ENCODE results near the gene CD300C.
"Not testable (repeated sequence)": the region's sequence is repeated elsewhere in the genome, so short reads cannot be mapped to it uniquely, and the experiment has no call there.

The CD300C gene

DNA sequence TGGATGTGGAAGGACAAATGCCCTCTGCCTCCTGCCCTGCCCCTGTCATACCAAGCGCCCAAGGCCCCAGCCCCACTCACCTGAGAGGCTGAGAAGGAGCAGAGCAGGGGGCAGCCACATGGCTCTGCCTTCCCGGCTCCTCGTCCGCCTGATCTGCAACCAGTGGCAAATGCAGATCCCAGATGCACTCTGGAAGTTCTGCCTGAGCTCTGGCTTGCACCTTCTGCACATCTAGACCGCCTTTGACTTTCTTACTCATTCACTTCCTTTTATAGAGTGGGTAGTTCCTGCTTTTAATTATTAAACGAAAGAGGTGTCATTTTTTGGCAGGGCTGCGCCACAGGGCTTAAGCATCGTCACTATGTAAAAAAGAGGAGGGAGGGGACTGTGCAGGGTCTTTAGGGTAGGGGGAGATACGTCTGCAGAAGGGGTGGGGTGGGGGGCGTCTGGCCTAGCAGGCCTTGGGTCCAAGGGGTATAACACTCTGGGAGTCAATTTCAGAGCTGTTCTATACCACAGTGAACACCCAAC, 14.6 kb downstream of the CD300C start, which contains the start of gene CD300LB:
TSS of gene CD300LB (minus strand) at position 245 of the 531 bp plus-strand sequence. CDS start at position 120, 125 bp downstream.
- no peak for DNase-seq (ENCODE audit: low read depth)

DNA sequence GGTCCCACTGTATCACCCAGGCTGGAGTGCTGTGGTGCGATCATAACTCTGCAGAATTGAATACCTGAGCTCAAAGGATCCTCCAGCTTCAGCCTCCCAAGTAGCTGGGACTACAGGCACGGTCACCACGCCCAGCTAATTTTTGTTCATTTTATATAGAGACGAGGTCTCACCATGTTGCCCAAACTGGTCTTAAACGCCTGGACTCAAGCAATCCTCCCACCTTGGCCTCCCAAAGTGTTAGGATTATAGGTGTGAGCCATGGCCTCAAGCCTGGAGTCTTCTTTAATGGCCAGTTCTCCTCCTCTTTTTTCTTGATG, 15.1 kb downstream of the CD300C start:
- no peak for DNase-seq (ENCODE audit: low read depth)

DNA sequence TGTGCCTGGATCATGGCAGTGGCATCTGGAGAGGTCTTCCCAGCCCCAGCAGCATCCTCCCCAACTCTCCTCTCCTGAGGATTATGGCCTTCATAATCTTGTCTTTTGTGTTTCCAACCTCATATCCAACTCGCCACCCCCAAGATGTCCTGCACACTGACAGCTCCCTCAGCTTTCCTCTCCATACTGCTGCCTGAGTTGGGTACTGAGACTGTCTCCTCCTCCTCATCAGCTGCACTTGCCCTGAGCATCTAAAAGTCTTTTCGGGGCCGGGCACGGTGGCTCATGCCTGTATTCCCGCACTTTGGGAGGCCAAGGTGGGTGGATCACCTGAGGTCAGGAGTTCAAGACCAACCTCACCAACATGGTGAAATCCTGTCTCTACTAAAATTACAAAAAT, 16.7 kb downstream of the CD300C start:
- no peak for DNase-seq (ENCODE audit: low read depth)

DNA sequence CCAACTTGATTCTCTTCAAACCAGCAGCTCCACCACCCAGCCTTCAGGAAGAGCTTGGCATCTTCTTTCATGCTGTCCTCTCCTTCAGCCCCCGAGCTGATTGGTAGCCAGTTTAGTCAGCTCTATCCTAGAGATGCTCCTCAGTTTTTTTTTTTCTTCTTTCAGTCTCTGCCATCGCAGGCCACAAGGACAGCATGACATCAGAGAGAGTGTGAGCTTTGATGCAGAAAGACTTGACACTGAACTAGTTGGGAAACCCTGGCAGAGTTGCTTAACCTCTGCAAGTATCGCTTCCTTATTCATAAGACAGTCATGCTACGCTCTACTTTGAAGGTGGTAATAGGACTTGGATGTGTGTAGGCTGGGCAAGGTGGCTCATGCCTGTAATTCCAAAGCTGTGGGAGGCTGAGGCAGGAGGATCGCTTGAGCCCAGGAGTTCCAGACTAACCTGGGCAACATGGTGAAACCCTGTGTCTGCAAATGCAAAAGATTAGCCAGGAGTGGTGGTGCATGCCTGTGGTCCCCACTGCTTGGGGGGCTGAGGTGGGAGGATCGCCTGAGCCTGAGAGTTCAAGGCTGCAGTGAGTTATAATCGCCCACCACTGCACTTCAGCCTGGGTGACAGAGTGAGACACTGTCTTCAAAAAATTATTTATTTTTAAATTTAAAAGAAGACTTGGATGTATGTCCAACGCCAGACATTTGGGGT, 17.3 kb downstream of the CD300C start:
- no peak for DNase-seq (ENCODE audit: low read depth)

DNA sequence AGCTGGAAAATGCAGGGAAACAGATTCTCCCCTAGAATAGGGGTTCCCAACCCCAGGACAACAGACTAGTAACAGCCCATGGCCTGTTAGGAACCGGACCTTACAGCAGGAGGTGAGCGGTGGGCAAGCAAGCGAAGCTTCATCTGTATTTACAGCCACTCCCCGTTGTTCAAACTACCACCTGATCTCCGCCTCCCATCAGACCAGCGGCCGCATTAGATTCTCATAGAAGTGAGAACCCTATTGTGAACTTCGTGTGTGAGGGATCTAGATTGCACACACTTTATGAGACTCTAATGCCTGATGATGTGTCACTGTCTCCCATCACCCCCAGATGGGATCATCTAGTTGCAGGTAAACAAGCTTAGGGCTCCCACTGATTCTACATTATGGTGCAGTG, 18.2 kb downstream of the CD300C start:
- DNase-seq (ENCODE audit: low read depth), result no peak

DNA sequence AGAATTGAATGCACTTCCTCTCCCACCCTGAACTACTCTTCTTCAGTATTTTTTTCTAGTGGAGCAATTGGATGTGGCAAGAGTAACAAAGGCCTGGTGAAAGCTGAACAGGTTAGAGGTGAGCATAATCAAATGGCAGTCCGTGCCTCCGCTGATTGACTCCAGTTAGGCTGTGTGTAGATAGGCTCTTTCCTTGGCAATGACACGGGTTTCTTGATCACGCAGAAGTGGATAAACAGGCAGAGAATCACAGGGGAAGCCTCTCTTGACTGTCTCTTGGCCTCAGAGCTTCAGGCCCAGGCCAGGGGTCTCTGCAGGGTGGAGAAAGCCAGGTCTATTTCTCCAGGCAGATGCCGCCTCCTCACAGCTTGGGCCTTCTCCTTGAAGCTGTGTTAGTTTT, 18.8 kb downstream of the CD300C start:
- DNase-seq (ENCODE audit: low read depth), result no peak

DNA sequence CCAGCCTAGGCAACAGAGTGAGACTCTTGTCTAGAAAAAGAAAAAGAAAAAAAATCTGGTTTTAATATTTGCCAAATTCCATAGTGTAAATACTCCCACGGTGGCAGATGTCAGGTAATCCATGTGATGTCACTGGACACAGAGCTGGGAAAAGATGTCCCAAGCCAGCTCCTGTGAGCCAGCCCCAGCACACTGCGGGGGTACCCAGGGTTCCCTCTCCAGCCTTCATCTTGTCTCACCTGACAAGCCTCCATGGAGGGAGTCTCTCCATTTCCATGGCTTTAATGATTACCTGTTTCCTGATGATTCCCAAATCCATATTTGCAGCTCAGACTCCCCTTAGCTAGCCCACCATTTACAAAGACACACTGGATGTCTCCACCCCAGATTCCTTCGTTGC, 19.2 kb downstream of the CD300C start:
- no peak for DNase-seq (ENCODE audit: low read depth)

DNA sequence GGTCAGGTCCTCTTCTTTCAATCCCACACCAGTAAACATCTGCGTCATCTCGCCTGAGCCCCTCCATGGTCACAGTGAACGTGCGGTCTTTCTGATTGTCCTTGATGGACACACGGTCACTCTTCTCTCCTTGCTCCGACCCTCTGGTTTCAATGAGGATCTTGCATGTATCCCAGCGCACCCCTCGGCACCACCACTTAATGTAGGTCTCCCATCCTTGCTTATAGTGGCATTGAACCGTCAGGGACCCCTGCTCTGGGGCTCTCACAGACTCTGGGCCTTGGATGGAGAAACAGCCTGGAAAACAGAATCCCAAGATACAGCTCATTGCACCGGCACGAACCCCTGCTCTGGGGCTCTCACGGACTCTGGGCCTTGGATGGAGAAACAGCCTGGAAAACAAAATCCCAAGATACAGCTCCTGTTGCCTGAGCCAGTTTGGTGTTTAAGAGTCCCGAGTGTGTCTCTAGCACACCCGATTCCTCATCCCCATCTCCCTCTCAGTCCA, 20.1 kb downstream of the CD300C start:
- DNase-seq (ENCODE audit: low read depth), result no peak

DNA sequence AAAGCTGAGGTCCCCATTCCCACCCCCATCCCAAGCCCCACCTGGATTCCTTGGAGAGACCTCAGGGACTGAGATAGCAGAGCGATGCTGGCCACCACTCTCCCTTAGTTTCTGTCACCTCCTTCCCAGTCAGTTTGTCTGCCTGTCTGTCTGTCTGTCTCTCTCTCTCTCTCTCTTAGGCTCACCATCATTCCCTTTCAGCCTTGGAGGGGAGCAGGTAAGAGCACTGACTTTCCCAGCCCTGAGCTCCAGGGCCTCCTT, 20.5 kb downstream of the CD300C start:
- DNase-seq (ENCODE audit: low read depth), result no peak

DNA sequence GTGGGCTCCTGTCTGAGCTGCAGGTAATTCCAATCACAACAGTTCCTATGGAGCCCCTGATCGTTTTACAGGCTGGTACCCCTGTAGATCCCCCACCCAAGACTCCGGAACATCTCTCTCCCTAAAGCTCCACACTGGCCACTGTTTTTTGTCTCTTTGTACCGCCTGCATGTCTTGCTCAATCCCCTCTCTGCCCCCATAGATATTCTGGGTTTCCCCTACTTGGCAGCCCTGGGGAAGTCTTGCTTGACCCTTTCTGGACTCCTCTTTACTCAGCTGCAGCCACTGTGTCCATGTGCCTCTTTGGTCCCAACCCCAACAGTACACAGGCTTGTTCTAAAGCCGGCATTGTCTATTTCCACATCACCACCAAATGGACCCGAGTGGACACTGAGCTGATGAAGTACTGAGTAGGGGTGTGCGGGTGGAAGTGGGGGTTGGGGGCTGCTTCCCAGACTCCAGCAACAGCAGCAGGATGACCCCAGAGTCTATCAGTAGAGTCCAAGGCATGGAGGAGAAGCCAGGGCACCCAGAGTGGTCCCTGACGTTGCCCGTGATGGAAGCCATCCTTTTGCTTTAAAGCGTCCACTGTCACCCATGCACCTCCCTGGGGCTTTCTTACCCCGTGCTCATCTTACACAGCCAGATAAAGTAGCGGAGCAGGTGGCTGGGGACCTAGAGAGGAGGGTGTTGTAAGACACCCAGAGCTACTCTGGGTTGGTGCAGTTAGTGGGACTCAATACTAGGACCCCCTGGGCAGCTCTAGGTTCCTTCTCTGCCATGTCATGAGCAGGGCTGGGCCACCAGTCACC, 21.1 kb downstream of the CD300C start:
- no peak for DNase-seq (ENCODE audit: low read depth)

DNA sequence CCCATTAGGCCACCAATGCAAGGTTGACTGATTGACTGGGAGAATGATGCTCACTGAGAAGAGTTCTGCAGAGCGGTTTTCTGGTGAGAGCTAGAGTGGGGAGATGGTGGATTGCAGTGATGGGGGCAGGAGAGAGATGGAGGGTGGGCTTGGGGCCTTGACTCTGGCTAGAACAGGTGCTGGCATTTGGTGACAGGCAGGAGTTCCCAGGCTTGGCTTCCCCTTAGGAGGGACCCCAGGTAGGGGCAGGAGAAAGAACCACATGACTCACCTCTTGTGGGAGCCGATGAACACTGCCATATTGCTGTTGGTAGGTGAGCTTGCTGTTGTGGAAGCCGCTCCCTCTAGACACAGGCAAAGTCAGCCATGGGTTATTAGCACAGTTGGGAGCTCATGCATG, 22.6 kb downstream of the CD300C start:
- no peak for DNase-seq (ENCODE audit: low read depth)

DNA sequence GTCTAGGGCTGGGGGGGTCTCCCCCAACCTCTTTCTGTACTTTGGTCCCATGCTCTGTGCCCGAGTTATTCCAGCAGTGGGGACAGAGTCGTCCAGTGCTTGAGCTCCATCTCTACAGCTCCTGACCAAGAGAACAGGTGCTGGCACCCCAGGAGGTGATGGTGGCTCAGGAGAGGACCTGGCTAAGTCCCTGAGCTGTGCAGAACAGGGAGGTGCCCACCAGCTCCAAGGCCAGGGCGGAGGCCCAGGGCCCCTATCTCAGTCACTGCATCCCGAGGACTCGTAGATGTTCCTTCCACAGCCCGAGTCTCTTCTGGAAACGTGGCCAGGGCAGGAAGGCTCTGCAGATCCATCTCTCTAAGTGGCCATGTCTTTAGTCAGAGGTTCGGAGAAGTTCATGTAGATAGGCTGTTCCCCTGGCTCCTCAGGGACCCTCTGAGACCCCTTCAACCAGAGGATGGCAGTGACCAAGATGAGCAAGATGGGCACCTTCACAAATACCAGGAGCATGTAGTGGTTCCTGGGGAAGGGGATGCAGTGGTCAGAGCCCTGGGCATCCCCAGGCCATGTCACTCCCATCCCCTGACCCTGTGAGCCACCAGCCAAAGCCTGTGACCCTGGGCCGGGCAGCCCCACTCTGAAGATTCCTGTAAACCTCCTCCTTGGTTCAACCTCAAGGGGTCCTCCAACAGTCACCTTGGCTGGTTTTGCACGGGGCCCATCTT, 23.4 kb downstream of the CD300C start:
- no peak for DNase-seq (ENCODE audit: low read depth)

DNA sequence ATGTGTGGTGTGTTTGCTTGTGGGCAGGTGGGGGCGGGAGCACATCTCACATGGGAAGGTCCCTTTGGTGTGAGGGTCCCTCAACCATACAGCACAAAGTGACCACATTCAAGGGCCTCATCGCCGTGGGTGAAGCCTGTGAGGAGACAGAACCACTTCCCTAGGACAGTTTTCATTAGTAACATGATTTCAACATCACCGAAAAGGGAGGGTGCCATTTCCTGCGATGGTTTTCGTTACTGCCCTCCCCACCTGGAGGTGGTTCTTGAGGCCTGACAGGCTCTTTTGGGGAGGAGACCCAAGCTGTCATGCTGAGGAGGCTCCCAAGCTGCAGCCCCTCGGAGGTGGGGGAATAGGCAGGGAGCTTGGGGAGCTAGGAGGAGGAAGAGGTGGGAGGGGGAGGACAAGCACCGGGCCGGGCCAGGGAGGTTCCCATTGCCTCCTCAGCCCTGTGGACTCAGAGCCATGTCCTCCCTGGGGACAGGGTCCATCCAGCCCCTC, 24.2 kb downstream of the CD300C start:
- DNase-seq (ENCODE audit: low read depth), result no peak

DNA sequence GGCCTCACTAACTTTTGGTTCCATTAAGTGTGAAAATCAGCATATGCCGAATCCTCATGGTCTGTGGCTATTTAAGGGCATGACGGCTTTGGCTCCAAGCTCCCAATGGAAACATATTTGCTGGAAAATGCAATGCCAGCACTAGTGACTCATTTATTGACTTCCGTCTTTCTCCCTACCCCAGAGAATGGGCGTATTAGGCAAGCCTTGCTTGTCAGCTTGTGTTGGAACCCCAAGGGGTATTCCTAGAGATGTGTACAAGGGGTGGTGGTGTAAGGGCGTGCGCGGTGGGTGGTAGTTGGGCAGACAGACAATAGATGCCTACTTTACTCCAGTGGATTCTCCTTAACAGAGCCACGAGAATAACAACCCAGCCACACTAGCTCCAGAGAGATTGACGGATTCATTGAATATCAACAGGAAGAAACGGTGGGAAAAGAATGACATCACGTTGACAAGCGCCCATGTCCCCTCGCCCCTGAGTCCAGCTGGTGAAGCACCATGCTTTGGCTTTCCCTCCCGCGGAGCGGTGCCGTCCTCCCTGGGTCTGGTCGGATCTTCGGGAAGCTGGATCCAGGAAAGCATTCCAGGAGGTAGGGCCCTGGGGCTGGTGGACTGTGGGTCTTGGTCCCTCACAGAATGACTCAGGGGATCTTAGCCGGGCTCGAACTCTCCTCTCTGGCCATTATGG, 25.0 kb downstream of the CD300C start:
- DNase-seq (ENCODE audit: low read depth), result no peak

DNA sequence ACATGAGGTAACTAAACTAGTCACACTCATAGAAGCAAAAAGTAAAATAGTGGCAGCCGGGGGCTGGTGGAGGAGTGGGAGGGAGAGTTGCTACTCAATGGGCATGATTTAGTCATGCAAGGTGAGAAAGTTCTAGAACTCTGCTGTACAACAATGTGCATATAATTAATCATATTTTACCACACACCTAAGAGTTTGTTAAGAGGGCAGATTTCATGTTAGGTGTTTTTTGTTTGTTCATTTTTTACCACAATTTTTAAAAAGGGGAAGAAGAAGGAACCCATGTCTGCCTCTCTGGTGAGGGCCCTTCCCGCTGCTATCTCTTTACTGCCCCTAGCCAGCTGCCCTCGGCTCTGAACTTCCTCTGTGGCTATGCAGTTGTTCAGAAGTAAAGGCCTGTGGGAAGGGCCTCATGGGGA, 25.9 kb downstream of the CD300C start:
- DNase-seq (ENCODE audit: low read depth), result no peak

DNA sequence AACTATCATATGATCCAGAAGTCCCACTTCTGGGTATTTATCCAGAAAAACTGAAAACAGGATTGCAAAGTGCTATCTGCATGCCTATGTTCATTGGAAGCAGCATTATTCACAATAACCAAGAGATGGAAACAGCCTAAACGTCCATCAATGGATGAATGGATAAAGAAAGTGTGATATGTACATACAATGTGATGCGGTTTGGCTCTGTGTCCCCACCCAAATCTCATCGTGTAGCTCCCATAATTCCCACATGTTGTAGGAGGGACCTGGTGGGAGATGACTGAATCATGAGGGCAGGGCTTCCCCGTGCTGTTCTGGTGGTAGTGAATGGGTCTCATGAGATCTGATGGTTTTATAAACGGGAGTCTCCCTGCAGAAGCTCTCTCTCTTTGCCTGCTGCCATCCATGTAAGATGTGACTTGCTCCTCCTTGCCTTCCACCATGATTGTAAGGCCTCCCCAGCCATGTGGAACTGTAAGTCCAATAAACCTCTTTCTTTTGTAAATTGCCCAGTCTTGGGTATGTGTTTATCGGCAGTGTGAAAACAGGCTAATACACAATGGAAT, 27.4 kb downstream of the CD300C start:
- DNase-seq (ENCODE audit: low read depth), result not testable (repeated sequence)

DNA sequence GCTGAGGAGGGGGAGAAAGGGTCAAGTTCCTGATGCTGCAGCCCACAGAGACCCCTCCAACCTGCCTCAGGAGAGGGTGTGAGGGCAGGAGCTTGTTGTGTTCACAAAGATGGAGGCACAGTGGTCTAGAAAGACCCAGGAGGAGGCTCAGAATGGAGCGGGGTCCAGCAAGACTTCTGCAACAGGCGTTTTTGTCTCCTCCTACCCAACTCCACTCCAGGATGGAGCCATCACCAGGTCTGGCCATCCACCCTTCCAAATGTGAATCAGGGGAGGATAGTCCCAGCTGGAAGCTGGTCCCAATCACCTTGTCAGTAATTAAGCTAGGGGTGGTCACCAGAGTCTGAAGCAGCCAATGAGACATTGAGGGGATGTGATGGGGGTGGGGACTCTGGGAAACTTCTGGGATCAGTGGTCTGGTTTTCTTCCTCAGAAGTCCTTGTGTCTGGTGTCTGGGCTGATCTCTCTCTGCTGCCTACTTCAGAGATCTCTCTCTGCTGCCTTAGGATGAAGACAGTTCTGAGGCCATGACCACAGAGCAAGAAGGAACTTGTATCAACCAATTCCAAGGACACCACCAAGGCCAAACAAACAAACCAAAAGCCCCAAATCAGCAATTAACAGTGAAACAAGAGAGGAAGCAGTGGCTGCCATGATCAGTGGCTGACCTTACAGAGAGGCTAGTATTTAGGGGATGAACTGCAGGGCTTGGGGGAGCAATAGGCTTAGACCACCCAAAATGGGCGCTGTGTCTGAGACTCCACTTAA, 29.2 kb downstream of the CD300C start:
- no peak for DNase-seq (ENCODE audit: low read depth)

DNA sequence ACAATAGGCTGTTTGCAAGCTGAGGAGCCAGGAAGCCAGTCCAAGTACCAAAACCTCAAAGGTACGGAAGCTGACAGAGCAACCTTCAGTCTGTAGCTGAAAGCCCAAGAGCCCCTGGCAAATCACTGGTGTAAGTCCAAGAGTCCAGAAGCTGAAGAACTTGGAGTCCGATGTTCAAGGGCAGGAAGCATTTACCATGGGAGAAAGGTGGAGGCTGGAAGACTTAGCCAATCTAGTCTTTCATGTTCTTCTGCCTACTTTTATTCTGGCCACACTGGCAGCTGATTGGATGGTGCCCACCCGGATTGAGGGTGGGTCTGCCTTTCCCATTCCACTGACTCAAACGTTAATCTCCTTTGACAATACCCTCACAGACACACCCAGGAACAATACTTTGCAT, 30.0 kb downstream of the CD300C start:
- DNase-seq (ENCODE audit: low read depth), result no peak

DNA sequence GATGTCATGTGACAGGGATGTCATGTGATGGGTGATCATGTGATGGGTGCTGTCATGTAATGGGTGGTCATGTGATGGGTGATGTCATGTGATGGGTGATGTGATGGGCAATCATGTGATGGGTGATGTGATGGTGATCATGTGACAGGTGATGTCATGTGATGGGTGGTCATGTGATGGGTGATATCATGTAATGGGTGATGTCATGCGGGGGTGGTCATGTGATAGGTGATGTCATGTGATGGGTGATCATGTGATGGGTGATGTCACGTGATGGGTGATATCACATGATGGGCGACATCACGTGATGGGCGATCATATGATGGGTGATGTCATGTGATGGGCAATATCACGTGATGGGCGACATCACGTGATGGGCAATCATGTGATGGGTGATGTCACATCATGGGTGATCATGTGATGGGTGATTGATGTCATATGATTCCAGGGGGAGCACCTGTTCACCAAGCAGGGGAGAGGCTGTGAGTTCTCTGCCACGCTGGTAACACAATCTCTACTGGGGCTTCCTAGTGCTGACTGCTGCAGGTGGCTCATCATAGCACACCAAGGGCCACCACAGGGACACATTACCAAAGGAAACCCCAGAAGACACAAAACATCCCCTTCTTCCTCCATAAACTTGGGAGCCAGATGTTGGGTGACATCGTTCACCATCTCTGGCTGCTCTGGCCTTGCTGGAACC, 31.1 kb downstream of the CD300C start:
- no peak for DNase-seq (ENCODE audit: low read depth)

DNA sequence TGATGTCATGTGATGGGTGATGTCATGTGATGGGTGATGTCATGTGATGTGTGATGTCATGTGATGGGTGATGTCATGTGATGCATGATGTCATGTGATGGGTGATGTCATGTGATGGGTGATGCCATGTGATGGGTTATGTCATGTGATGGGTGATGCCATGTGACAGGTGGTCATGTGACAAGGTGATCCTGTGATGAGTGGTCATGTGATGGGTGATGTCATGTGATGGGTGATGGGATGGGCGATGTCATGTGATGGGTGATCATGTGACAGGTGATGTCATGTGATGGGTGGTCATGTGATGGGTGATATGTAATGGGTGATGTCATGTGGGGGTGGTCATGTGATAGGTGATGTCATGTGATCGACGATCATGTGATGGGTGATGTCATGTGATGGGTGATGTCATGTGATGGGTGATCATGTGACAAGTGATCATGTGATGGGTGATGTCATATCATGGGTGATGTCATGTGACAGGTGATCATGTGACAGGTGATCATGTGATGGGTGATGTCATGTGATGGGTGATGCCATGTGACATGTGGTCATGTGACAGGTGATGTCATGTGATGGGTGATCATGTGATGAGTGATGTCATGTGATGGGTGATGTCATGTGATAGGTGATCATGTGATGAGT, 31.8 kb downstream of the CD300C start:
- peak; percentile 55 for DNase-seq (ENCODE audit: low read depth)

Data from amniotic epithelial cell (primary cell).